HEK293 (cell line): ENCODE data around the gene TBX10.

Experiments
- BCL11A ChIP-seq: fragments of 450-650 bp; formaldehyde crosslinking; IDR thresholded peaks from 2 replicates; pipeline ENCODE4 v1.5.1; 2016; ENCODE audit warnings: low read depth, missing biosample characterization, missing genetic modification characterization
- CTCF ChIP-seq: fragments of 450-650 bp; formaldehyde crosslinking; IDR thresholded peaks from 2 replicates; pipeline ENCODE4 v1.5.1; 2016; ENCODE audit warnings: missing biosample characterization, missing genetic modification characterization
- RBAK ChIP-seq: fragments of 450-650 bp; formaldehyde crosslinking; IDR thresholded peaks from 2 replicates; pipeline ENCODE4 v1.5.1; 2016; ENCODE audit warnings: missing biosample characterization, missing genetic modification characterization
- ZNF133 ChIP-seq: fragments of 450-650 bp; formaldehyde crosslinking; IDR thresholded peaks from 2 replicates; pipeline ENCODE4 v1.5.1; 2016; ENCODE audit warnings: missing biosample characterization, missing genetic modification characterization
- ZNF148 ChIP-seq: fragments of 450-650 bp; formaldehyde crosslinking; IDR thresholded peaks from 2 replicates; pipeline ENCODE4 v1.5.0; 2017; ENCODE audit warnings: missing biosample characterization, missing genetic modification characterization, borderline replicate concordance
- ZNF416 ChIP-seq: fragments of 450-650 bp; formaldehyde crosslinking; IDR thresholded peaks from 2 replicates; pipeline ENCODE4 v1.5.1; 2016; ENCODE audit warnings: missing biosample characterization, missing genetic modification characterization
- ZNF513 ChIP-seq: fragments of 450-650 bp; IDR thresholded peaks from 2 replicates; pipeline ENCODE4 v1.5.1; 2018; ENCODE audit warnings: missing biosample characterization, missing genetic modification characterization
- ZNF560 ChIP-seq: fragments of 450-650 bp; formaldehyde crosslinking; IDR thresholded peaks from 2 replicates; pipeline ENCODE4 v1.5.1; 2017; ENCODE audit warnings: missing biosample characterization, missing genetic modification characterization, borderline replicate concordance
- ZNF626 ChIP-seq: fragments of 450-650 bp; sonication (Bioruptor Pico); formaldehyde crosslinking; IDR thresholded peaks from 2 replicates; pipeline ENCODE4 v1.5.1; 2018; ENCODE audit warnings: missing biosample characterization, missing genetic modification characterization, inconsistent platforms
- ZNF792 ChIP-seq: fragments of 450-650 bp; formaldehyde crosslinking; IDR thresholded peaks from 2 replicates; pipeline ENCODE4 v1.5.1; 2016; ENCODE audit warnings: missing biosample characterization, missing genetic modification characterization
- TF ChIP-seq, protein P1 (sequence below): fragments of 450-650 bp; formaldehyde crosslinking; IDR thresholded peaks from 2 replicates; pipeline ENCODE4 v1.5.1; 2017; ENCODE audit warnings: missing biosample characterization, missing genetic modification characterization

GRCh38 chr11:67616431-67617242 lies 22.9 kb downstream of the TBX10 start:
- TF ChIP-seq ZNF133 = no peak
- no peak for TF ChIP-seq CTCF
- TF ChIP-seq ZNF148 = no peak
- TF ChIP-seq ZNF792 (tag by site-specific recombination) = no peak
- no peak for TF ChIP-seq BCL11A (tag by site-specific recombination)
- TF ChIP-seq RBAK (tag by site-specific recombination) = no peak
- TF ChIP-seq ZNF416 (tag by site-specific recombination) = no peak
- TF ChIP-seq ZNF560 (tag by site-specific recombination) = no peak
- TF ChIP-seq ZNF626 (tag by site-specific recombination) = no peak
- TF ChIP-seq ZNF513 (tag by site-specific recombination) = no peak
- TF ChIP-seq, protein P1, sequence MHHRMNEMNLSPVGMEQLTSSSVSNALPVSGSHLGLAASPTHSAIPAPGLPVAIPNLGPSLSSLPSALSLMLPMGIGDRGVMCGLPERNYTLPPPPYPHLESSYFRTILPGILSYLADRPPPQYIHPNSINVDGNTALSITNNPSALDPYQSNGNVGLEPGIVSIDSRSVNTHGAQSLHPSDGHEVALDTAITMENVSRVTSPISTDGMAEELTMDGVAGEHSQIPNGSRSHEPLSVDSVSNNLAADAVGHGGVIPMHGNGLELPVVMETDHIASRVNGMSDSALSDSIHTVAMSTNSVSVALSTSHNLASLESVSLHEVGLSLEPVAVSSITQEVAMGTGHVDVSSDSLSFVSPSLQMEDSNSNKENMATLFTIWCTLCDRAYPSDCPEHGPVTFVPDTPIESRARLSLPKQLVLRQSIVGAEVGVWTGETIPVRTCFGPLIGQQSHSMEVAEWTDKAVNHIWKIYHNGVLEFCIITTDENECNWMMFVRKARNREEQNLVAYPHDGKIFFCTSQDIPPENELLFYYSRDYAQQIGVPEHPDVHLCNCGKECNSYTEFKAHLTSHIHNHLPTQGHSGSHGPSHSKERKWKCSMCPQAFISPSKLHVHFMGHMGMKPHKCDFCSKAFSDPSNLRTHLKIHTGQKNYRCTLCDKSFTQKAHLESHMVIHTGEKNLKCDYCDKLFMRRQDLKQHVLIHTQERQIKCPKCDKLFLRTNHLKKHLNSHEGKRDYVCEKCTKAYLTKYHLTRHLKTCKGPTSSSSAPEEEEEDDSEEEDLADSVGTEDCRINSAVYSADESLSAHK (tag by site-specific recombination) = no peak
